ENCODE measurements around the gene SSPN.

SSPN gene

GRCh38 chr12:26164118-26164517 lies 31.3 kb upstream of the SSPN start:
- no peak for TF ChIP-seq CTCF (IDR thresholded peaks at IDR 0.05; ENCODE audit: insufficient read depth, low read depth, low read length, missing control alignments)
- no peak for DNase-seq (ENCODE audit: low read depth)
- H3K4me3 ChIP-seq (ENCODE audit: low read depth, low read length): no peak overlapping the region

GRCh38 chr12:26172013-26172412 lies 23.4 kb upstream of the SSPN start:
- no peak for TF ChIP-seq CTCF (IDR thresholded peaks at IDR 0.05; ENCODE audit: insufficient read depth, low read depth, low read length, missing control alignments)
- H3K4me3 ChIP-seq (ENCODE audit: low read depth, low read length): no peak overlapping the region
- no peak for DNase-seq (ENCODE audit: low read depth)

- no peak overlapping the region for H3K4me3 ChIP-seq (ENCODE audit: low read depth, low read length)
Measured at GRCh38 chr12:26172539-26172938, 22.8 kb upstream of the SSPN start.

GRCh38 chr12:26172946-26173552 lies 22.3 kb upstream of the SSPN start:
- no peak for TF ChIP-seq CTCF (IDR thresholded peaks at IDR 0.05; ENCODE audit: insufficient read depth, low read depth, low read length, missing control alignments)
- DNase-seq (ENCODE audit: low read depth): no peak
- no peak overlapping the region for H3K4me3 ChIP-seq (ENCODE audit: low read depth, low read length)

More at GRCh38 chr12:26172539-26172938, 22.8 kb upstream of the SSPN start:
- TF ChIP-seq CTCF (IDR thresholded peaks at IDR 0.05; ENCODE audit: insufficient read depth, low read depth, low read length, missing control alignments): no peak
- no peak for DNase-seq (ENCODE audit: low read depth)

- no peak for TF ChIP-seq CTCF (IDR thresholded peaks at IDR 0.05; ENCODE audit: insufficient read depth, low read depth, low read length, missing control alignments)
- no peak overlapping the region for H3K4me3 ChIP-seq (ENCODE audit: low read depth, low read length)
- no peak for DNase-seq (ENCODE audit: low read depth)
Measured at GRCh38 chr12:26176725-26177124, 18.6 kb upstream of the SSPN start.

GRCh38 chr12:26177283-26177682 lies 18.1 kb upstream of the SSPN start:
- TF ChIP-seq CTCF (IDR thresholded peaks at IDR 0.05; ENCODE audit: insufficient read depth, low read depth, low read length, missing control alignments): no peak
- H3K4me3 ChIP-seq (ENCODE audit: low read depth, low read length): no peak overlapping the region
- DNase-seq (ENCODE audit: low read depth): peak; percentile 36

- H3K4me3 ChIP-seq (ENCODE audit: low read depth, low read length): no peak overlapping the region
- no peak for DNase-seq (ENCODE audit: low read depth)
- TF ChIP-seq CTCF (IDR thresholded peaks at IDR 0.05; ENCODE audit: insufficient read depth, low read depth, low read length, missing control alignments): no peak
Measured at GRCh38 chr12:26179826-26180225, 15.5 kb upstream of the SSPN start.

All from GM12865 (cell line).